ENCODE measurements around the gene ITGAL. TPM values are rescaled to one million over a fixed set of nuclear protein-coding genes. Genes with fewer than 3 reads are reported as not detected.
A peak's percentile ranks its signal among the peaks of the same experiment; 100 is the strongest.

Gene ITGAL
- total and polyA plus RNA-seq, 2 of the 8 experiments (the other 6 are each of a cell fraction or from before 2014, with no cell fraction given): not detected

DNA sequence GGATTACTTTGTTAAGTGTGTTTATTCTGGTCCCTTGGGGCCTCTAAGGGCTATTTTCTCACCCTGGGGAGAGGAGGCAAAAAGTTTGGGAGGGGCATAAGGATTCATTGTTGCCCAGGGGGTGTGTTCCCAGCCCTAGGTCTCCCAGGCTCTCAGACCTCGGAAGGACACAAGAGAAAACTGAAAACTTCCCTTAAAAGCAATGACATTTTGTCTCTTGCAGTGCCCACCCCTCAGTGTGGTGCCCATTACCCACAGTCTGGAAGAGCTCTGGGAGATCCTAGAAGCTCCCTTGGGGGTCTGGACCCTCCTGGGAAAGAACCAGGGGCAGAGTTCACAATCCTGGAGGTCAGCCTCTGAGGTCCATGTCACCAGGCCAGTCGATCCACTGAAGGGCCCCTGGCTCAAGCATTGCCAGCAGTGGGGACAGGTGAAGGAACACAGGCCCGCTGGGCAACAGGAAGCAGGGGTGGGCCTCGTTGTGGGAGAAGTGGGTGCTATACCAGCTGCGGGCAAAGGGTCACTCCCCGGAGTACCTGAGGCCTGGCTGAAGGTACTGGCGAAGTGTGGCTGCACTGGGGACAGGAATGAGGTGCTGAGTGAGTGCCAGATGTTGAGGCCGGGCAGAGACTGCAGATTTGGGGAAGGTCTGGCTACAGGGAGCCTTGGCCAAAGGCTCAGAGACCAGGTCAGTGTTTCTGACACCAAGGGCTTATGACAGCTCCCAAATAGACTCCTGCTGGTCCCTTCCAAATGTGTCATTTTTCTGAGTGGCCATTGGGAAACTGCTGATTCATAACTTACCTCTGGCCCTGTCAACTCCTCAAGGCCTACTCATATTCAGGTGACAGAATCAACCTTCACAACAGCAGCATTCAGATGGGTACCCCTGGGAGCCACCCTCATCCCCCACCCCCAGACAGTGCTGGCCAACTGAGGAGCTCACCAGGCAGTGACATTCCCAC is 66.7 kb downstream of the ITGAL start:
- no peak overlapping the region for H3K4me2 ChIP-seq (ENCODE audit: insufficient read depth in 1 of 2, low read depth in 2 of 2, low read length in 2 of 2)
- CTCF ChIA-PET (ENCODE audit: partially characterized antibody): interaction anchor here (0.8 to 1.4 kb wide), 3 partner anchors 19 to 89 kb away, joined by 3 to 5 read pairs (median 3); partner anchors contain the start of gene ZNF764
- TF ChIP-seq NRF1 (IDR thresholded peaks at IDR 0.05; ENCODE audit: low read depth, low read length) (no peak), CBX5 (IDR thresholded peaks at IDR 0.05; ENCODE audit: low read depth, low read length) (no peak), GTF2F1 (IDR thresholded peaks at IDR 0.05; ENCODE audit: borderline replicate concordance, low read depth, low read length) (no peak), CBX8 (IDR thresholded peaks at IDR 0.05; ENCODE audit: borderline replicate concordance, low read depth, low read length) (no peak), CHD1 (IDR thresholded peaks at IDR 0.05; ENCODE audit: low read depth, low read length) (no peak), HDAC6 (IDR thresholded peaks at IDR 0.05; ENCODE audit: low read depth, low read length) (no peak), CTBP2 (IDR thresholded peaks at IDR 0.05; ENCODE audit: borderline replicate concordance, insufficient read depth, insufficient read length, low read length) (no peak), CREB1 (IDR thresholded peaks at IDR 0.05) (no peak), EGR1 (IDR thresholded peaks at IDR 0.05; ENCODE audit: borderline replicate concordance, low read depth, low read length) (no peak)
- TF ChIP-seq, protein P1, sequence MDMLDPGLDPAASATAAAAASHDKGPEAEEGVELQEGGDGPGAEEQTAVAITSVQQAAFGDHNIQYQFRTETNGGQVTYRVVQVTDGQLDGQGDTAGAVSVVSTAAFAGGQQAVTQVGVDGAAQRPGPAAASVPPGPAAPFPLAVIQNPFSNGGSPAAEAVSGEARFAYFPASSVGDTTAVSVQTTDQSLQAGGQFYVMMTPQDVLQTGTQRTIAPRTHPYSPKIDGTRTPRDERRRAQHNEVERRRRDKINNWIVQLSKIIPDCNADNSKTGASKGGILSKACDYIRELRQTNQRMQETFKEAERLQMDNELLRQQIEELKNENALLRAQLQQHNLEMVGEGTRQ (IDR thresholded peaks at IDR 0.05; ENCODE audit: low read length): no peak

More for the DNA sequence above, 66.7 kb downstream of the ITGAL start:
- Histone ChIP-seq H4K5ac (ENCODE audit: insufficient read length, low read depth, low read length) (no peak overlapping the region), H3K18ac (ENCODE audit: extremely low read depth, low read length) (peak overlapping the region; percentile 48), H3K79me2 (ENCODE audit: control insufficient read depth in 1 of 2, insufficient read depth in 2 of 2, low read length in 2 of 2) (no peaks in the 10 kb centered on the region; a peak in 1 of 4 replicates), H3K23me2 (ENCODE audit: low read depth, low read length) (peaks cover 7% of the 10 kb centered on the region), H3K23ac (ENCODE audit: insufficient read length) (no peak overlapping the region), H4K8ac (ENCODE audit: extremely low read depth, insufficient read depth, low read length) (no peak overlapping the region), H3K4me1 (replicated peaks in 1 of 4; ENCODE audit: control insufficient read depth in 3 of 4, insufficient read depth in 4 of 4, low read length in 3 of 4) (peaks cover 7 to 27% (median 17%) of the 10 kb centered on the region in 4 experiments), H2BK120ac (replicated peaks; ENCODE audit: low read depth, low read length) (no peak overlapping the region), H2BK15ac (ENCODE audit: low read length) (no peak overlapping the region; the same call in 1 of the 2 replicates), H4K20me1 (replicated peaks in 1 of 2; ENCODE audit: control insufficient read depth in 1 of 2, insufficient read depth in 2 of 2, low read length in 2 of 2) (no peaks in the 10 kb centered on the region), H2AFZ (ENCODE audit: low read length) (no peak overlapping the region), H2BK12ac (ENCODE audit: low read depth, low read length) (0 out of 2 replicates have a peak overlapping the region, but pooled peaks have one; percentile 39), H3K27ac (ENCODE audit: low read depth, low read length) (no peak overlapping the region), H3K27me3 (replicated peaks in 1 of 4; ENCODE audit: control insufficient read depth in 3 of 4, extremely low read depth in 1 of 4, insufficient read depth in 3 of 4, low read length in 3 of 4) (no peaks in the 10 kb centered on the region), H3K9me3 (ENCODE audit: insufficient read depth in 2 of 2, low read depth in 1 of 2, low read length in 1 of 2) (no peaks in the 10 kb centered on the region), H3K4ac (replicated peaks; ENCODE audit: insufficient read length, low read depth, low read length) (no peak overlapping the region), H3K9ac (replicated peaks in 1 of 4; ENCODE audit: extremely low read depth in 1 of 4, low read depth in 3 of 4, low read length in 3 of 4) (no peak overlapping the region), H2AK5ac (ENCODE audit: low read depth, low read length) (no peak overlapping the region), H3K4me3 (ENCODE audit: extremely low read depth in 1 of 4, insufficient read depth in 2 of 4, low read depth in 3 of 4, low read length in 4 of 4) (no peak overlapping the region), H3K36me3 (ENCODE audit: control insufficient read depth in 2 of 4, insufficient read depth in 4 of 4, low read length in 3 of 4) (no peaks in the 10 kb centered on the region), H3K56ac (replicated peaks; ENCODE audit: insufficient read length, low read depth, low read length) (no peak overlapping the region), H2BK5ac (ENCODE audit: low read depth, low read length) (no peak overlapping the region), H3K79me1 (ENCODE audit: low read depth, low read length) (no peaks in the 10 kb centered on the region), H4K91ac (replicated peaks; ENCODE audit: insufficient read length, low read length) (no peak overlapping the region), H2BK20ac (ENCODE audit: low read length) (no peak overlapping the region), H3K14ac (ENCODE audit: insufficient read length) (no peak overlapping the region)
- POLR2A ChIA-PET (ENCODE audit: partially characterized antibody): interaction anchor here (0.8 to 1.2 kb wide), 4 partner anchors 11 to 71 kb away, joined by 3 to 4 read pairs (median 3); partner anchors contain the start of genes ZNF689 and ZNF764
- WGBS, 2 experiments (ENCODE audit: extremely low coverage in 1 of 2, insufficient coverage in 1 of 2, insufficient read length in 1 of 2, insufficient replicate concordance in 2 of 2, low coverage in 1 of 2, low lambda C conversion rate in 2 of 2, missing lambda C conversion rate in 1 of 2): 87% methylated on average over 7 of the region's 8 CpGs; no CpG with 5 or more reads in 1 of the 2 experiments
- FAIRE-seq: no peak
- DNase-seq (ENCODE audit: low read depth in 1 of 2, low spot score in 2 of 2): no peak
